Large intestine (tissue), 3 donors: ENCODE data around the gene SLC4A2. TPM values are rescaled to one million over a fixed set of nuclear protein-coding genes. Genes with fewer than 3 reads are reported as not detected.
A peak's percentile ranks its signal among the peaks of the same experiment; 100 is the strongest.

Experiments used
- DNase-seq, 2 donors: peaks; one replicate each; pipeline versions ENCODE4 v3.0.0 to v3.0.0-alpha.2; 2013
- H3K27ac ChIP-seq: one replicate; pipeline ENCODE4 v1.5.1; 2013; ENCODE audit warnings: low read length
- H3K27me3 ChIP-seq: 2 replicates; pipeline ENCODE4 v1.6.1; 2013; ENCODE audit warnings: low read length; ENCODE audit not compliant: control insufficient read depth, insufficient read depth
- H3K36me3 ChIP-seq: 2 replicates; pipeline ENCODE4 v1.6.1; 2013; ENCODE audit warnings: low read length; ENCODE audit not compliant: control insufficient read depth, insufficient read depth
- H3K4me1 ChIP-seq: one replicate; pipeline ENCODE4 v1.6.1; 2013; ENCODE audit warnings: low read length; ENCODE audit not compliant: control insufficient read depth, insufficient read depth
- H3K4me3 ChIP-seq: one replicate; pipeline ENCODE4 v1.5.1; 2013; ENCODE audit warnings: low read length
- H3K9me3 ChIP-seq: one replicate; pipeline ENCODE4 v1.6.1; 2013; ENCODE audit warnings: mild to moderate bottlenecking, low read depth, low read length, moderate library complexity; ENCODE audit not compliant: control insufficient read depth
- WGBS: methylation state at CpG from one replicate; pipeline ENCODE4 v1.1.5; 2013; ENCODE audit warnings: low lambda C conversion rate; ENCODE audit not compliant: insufficient coverage; 5-methylcytosine and 5-hydroxymethylcytosine counted together
- polyA plus RNA-seq: library from polyadenylated mRNA; unstranded; fragments of 120-200 nt; gene quantifications from one replicate; pipeline ENCODE4 v1.2.1, GENCODE V29; 2013

The SLC4A2 gene
- polyA plus RNA-seq, 1 donor, result 107 TPM

DNA sequence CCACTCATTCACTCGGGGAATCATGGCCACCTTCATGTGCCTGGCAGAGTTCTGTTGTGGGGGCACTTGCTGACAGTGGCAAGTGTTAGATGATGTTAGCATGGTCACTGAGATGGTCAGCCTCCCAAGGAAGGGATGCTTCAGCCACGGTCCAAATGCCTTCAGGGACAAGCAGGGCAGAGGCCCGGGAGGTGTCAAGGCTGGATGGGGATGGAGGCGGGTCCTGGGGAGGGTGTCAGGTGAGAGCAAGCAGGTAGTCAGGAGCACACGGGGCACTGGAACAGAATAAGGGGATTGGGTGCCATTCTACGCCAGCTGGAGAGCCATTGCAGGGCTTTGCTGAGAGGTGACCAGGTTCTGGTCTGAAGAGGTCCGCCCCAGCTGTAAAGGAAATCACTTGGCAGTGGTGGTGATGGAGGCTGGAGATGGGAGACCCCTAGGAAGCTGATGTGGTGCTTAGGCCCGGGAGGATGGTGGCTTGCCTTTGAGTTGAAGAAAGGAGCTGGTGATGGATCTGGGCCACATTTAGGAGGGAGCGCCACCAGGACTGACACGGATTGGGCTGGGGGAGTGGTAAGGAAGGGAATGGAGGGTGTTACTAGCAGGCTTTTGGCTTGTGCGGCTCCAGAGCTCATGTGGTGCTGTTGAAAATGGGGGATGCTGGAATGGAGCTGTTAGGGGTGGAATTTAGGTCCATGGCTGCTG lies 51.0 kb downstream of the SLC4A2 start:
- Histone ChIP-seq H3K36me3 (peaks cover 4% of the 10 kb centered on the region), H3K27me3 (peaks cover 4% of the 10 kb centered on the region), H3K9me3 (no peaks in the 10 kb centered on the region), H3K4me3 (no peak overlapping the region), H3K27ac (no peak overlapping the region), H3K4me1 (peaks cover 3% of the 10 kb centered on the region)
- WGBS, result 83% methylated on average over 2 of the region's 11 CpGs
- no peak for DNase-seq

DNA sequence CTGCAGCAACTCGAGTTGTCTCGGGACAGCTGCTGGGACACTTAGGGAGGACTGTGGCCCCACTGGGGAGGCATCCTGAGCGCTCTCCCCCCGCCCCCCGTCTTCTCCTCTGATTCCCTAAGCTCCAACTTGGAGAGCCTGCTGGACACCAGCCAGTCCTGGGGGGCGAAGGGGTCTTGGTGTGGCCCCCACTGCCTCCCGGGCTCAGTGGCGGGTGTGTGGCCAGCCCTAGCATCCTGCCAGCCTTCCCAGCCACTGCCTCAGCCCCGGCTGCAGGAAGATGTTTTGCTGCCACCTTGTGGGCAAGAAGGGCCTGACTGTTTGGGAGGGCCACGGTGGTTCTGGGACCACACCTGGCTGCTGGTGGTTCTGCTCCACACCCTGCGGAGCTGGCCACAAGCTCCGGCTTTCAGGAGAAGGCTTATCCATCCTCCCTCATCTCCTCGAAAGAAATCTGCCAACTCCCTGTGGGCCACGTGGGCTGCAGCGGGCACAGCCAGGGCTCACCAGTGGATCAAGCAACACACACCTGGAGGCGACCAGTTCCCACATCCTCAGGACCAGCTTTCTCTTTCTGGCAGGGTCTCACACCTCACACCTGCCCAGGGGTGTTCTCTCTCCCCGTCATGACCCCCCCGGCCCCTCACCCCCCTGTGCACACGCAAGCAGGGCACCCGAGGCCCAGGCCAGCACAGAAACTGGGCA lies 51.7 kb downstream of the SLC4A2 start:
- Histone ChIP-seq H3K27me3 (peaks cover 4% of the 10 kb centered on the region), H3K36me3 (peaks cover 4% of the 10 kb centered on the region), H3K4me1 (peaks cover 7% of the 10 kb centered on the region), H3K27ac (no peak overlapping the region), H3K9me3 (no peaks in the 10 kb centered on the region), H3K4me3 (no peak overlapping the region)
- peak in 1 of 2 donors; percentile 62 for DNase-seq
- WGBS, result no CpG with 5 or more reads among the region's 20 CpGs

DNA sequence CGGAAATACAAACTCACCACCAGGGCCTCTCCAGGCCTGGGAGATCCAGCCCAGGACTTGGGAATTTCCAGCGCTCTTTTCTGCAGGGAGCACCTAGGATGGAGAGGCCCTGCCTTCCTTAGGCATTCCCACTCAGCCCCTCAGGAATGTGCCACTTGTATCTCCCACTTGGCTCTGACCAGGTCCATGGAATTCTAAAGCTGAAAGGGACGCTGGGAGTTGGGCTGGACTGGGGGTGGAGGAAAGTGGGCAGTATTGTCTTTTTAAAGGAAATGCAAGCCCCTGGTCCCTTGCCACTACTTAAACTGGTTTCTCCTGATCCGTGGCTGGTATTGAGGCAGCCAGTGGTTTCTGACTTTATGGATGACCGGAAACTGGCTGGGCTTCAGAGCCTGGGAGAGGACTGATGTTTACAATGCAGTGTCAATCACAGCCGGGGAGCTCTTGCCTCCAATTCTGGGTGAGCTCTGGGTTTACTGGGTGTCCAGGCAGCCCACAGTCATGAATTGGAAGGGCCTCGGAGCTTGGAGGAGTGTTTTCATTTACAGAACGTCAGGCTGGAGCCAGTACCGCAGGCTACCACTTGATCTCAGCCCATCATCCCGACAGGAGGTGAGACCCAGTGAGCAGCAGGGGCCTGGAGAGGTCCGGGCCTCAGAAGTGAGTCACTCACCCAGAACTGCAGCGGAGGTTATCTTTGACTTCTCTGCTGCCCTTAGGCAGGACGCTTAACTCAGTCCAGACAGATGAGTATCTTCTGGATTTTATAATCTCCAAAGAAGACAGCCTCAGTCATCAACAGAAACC lies 54.2 kb downstream of the SLC4A2 start:
- H3K4me3 ChIP-seq, result no peak overlapping the region
- no peaks in the 10 kb centered on the region for H3K9me3 ChIP-seq
- WGBS, result no CpG with 5 or more reads among the region's 13 CpGs
- peaks cover 9% of the 10 kb centered on the region for H3K4me1 ChIP-seq
- peaks cover 4% of the 10 kb centered on the region for H3K27me3 ChIP-seq
- no peak overlapping the region for H3K27ac ChIP-seq
- DNase-seq, result no peak
- peaks cover 20% of the 10 kb centered on the region for H3K36me3 ChIP-seq

DNA sequence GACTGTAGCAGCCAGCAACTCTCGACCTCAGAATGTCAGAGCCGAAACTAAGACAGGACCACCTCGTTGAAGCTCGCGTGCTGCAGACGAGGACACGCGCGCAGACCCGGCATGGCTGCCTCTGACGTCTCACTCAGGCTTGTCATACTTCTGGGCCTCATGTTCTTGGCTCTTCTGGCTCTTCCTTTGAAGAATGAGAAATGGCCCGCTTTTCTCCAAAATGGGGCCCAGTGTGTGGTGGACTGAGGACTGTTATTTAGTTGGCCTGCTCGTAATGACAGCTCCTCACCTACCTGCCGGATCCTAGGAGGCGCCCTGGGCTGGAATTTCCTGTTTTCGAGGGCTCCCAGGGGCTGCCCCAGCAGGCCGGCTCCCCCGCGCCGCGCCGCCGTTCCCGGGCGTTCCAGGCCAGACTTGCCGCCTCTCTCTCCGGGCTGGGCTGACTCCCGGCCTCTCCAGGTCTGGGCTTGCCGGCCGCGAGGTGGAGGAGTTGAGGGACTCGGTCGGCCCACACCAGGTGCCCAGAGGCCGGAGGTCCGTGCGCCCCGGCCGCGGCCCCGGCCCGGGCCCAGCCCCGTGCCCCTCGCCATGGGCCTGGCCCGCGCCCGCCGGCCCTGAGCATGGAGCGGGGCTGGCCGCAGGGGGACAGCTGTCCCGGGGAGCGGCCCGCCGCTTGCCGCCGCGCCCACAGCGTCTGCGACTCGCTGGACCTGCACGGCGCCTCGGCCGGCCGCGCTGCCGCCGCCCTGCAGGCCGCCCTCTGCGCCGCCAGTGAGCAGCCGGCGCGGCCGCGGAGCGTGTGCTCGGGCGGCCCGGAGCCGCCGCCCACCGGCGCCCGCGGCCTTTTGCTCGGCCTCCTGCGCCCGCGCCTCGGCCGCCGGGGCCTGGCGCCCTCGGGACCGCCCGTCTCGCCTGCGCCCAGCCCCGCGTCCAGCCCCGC lies 55.0 kb downstream of the SLC4A2 start:
- Histone ChIP-seq H3K36me3 (peaks cover 29% of the 10 kb centered on the region), H3K4me3 (no peak overlapping the region), H3K27me3 (peaks cover 4% of the 10 kb centered on the region), H3K9me3 (no peaks in the 10 kb centered on the region), H3K27ac (no peak overlapping the region), H3K4me1 (peaks cover 9% of the 10 kb centered on the region)
- DNase-seq, result no peak
- no CpG with 5 or more reads among the region's 101 CpGs for WGBS

DNA sequence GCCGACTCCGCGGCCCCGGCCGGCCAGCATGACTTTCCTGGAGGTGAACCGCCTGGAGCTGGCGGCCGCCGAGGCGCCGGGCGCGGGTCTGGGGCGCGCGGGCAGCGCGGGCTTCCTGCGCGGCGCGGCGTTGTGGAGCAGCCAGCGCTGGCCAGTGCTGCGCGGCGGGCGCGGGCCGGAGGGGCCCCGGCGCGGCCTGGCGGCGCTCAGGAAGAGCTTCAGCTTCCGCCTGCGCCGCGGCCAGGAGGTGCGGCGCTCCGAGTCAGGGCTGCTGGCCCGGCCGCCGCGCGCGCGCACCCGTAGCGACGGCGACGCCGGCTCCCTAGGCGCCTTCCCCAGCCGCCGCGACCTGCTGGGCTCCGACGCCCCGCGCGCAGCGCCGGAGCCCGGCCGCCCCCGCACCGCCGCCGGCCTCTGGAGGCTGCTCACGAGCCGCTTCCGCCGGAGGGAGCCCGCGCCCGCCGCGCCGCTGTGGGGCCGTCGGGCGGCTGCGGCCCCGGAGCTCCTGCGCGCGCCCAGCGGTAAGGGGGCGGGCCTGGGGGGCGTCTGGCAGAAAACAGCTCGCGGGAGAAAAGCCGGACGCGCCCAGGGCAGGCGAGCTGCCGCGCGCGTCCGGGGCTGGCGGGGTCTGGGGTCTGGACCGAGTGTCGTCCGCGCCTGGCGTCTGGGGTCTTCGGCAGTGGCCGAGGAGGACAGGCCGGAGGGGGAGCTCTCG lies 55.9 kb downstream of the SLC4A2 start:
- WGBS, result no CpG with 5 or more reads among the region's 114 CpGs
- H3K27me3 ChIP-seq, result peaks cover 4% of the 10 kb centered on the region
- H3K4me3 ChIP-seq, result no peak overlapping the region
- peaks cover 38% of the 10 kb centered on the region for H3K36me3 ChIP-seq
- no peak overlapping the region for H3K27ac ChIP-seq
- DNase-seq, result peak in 1 of 2 donors; percentile 46
- peaks cover 9% of the 10 kb centered on the region for H3K4me1 ChIP-seq
- H3K9me3 ChIP-seq, result no peaks in the 10 kb centered on the region

DNA sequence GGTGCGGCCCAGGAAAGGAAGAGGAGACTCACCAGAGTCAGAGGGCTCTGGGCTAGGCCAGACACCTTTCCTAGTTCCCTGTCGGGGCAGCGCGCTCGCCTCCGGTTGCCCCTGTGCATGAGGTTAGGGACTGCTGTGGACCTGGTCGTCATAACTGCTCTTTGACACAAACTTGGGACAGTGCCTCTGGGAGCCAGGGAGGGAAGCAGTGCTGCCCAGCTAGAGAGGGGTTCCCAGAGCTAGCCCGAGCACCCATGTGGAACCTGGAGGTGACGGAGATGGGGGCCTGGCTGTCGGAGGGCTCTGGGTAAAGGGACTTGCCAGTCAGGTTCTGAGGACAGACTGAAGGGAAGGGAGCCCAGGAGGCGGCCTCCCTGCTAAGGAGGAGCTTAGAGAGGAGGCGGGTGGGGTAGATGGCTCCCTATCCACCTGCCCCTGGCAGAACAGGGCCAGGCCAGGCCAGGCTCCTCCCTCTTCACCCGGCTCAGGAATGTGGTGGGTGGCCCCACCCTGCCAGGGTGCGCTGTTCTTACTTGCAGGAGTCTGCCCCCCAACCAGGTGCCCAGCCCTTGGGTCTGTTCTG lies 56.5 kb downstream of the SLC4A2 start:
- no CpG with 5 or more reads among the region's 14 CpGs for WGBS
- Histone ChIP-seq H3K4me1 (peaks cover 9% of the 10 kb centered on the region), H3K9me3 (no peaks in the 10 kb centered on the region), H3K4me3 (no peak overlapping the region), H3K36me3 (peaks cover 44% of the 10 kb centered on the region), H3K27ac (no peak overlapping the region), H3K27me3 (peaks cover 4% of the 10 kb centered on the region)
- DNase-seq, result peak in 1 of 2 donors; percentile 33

DNA sequence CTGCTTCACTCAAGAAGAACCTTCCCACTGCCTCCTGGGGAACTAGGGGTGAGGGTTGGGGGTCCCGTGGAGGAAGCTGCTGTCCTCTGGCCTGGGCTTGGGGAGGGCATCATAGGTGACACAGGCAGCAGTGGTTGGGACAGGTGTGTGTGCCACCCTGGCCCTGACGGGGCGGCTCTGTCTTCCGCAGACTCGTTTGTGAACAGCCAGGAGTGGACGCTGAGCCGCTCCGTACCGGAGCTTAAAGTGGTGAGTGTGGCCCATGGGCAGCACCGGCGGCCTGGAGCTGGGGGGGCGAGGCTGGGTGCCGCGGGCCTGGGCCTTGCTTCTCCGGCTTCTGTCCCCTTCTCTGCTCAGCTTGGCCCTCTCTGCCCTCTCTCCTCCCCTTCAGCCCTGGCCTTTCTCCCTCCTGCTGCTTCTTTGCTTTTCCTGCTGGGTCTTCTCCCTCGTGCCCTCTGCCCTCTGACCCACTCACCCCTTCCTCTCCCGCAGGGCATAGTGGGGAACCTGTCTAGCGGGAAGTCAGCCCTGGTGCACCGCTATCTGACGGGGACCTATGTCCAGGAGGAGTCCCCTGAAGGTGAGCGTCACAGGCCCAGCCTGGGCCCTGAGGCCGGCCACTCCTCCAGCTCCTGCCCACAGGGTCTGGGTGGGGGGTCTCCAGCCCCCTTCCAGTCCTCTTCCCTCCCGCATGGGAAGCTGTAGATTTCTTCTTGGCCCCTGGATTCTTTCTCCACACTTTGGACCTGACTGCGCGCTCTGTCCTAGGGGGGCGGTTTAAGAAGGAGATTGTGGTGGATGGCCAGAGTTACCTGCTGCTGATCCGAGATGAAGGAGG lies 57.4 kb downstream of the SLC4A2 start:
- H3K27ac ChIP-seq, result no peak overlapping the region
- H3K4me3 ChIP-seq, result no peak overlapping the region
- no peaks in the 10 kb centered on the region for H3K9me3 ChIP-seq
- peaks cover 9% of the 10 kb centered on the region for H3K4me1 ChIP-seq
- no peak for DNase-seq
- peaks cover 53% of the 10 kb centered on the region for H3K36me3 ChIP-seq
- H3K27me3 ChIP-seq, result peaks cover 4% of the 10 kb centered on the region
- no CpG with 5 or more reads among the region's 27 CpGs for WGBS

DNA sequence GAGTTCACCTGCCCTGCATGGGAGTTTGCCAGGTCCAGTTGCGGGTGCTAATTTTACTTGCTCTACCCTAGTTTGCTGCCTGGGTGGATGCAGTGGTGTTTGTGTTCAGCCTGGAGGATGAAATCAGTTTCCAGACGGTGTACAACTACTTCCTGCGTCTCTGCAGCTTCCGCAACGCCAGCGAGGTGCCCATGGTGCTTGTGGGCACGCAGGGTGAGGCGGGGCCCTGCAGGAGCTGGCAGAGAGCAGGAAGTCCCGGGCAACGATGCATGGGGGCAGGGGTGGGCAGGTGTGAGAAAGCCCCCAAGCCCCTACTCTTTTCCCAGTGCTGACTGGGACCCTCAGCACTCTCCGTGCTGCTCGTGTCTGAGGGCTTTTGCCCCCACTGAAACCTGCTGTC lies 58.2 kb downstream of the SLC4A2 start:
- Histone ChIP-seq H3K27me3 (peaks cover 4% of the 10 kb centered on the region), H3K36me3 (peaks cover 54% of the 10 kb centered on the region), H3K4me1 (peaks cover 9% of the 10 kb centered on the region), H3K9me3 (peaks cover 5% of the 10 kb centered on the region), H3K4me3 (no peak overlapping the region), H3K27ac (no peak overlapping the region)
- no CpG with 5 or more reads among the region's 12 CpGs for WGBS
- DNase-seq, result no peak
